H1 (cell line): ENCODE measurements around the gene COL9A2. TPM values are rescaled to one million over a fixed set of nuclear protein-coding genes. Genes with fewer than 3 reads are reported as not detected.

Experiments used
- CTCF ChIA-PET: fragments of 300-600 bp; sonication (Branson Sonifier 250); formaldehyde crosslinking; loops from one replicate; lab custom pipeline; 2021; ENCODE audit not compliant: partially characterized antibody; lab: Charles Lee
- POLR2A ChIA-PET: fragments of 300-600 bp; sonication (Branson Sonifier 250); formaldehyde crosslinking; loops from one replicate; lab custom pipeline; 2021; ENCODE audit warnings: inconsistent platforms; ENCODE audit not compliant: partially characterized antibody; lab: Charles Lee
- DNase-seq, 2 experiments: peaks; one replicate each; pipeline versions ENCODE4 v3.0.0 to v3.0.0-alpha.2; 2010 to 2022; ENCODE audit warnings: low spot score in 2 of 2, low read depth in 1 of 2, mixed read lengths in 1 of 2
- FAIRE-seq: peaks from 2 replicates; lab custom pipeline; 2011; peaks lifted over from hg19 to GRCh38; lab: Jason Lieb, UNC
- H2AFZ ChIP-seq: 2 replicates; pipeline ENCODE4 v1.8.1; 2012; ENCODE audit warnings: low read length, inconsistent platforms
- H2AK5ac ChIP-seq: 2 replicates; pipeline ENCODE4 v1.6.1; 2013; ENCODE audit warnings: low read depth, low read length
- H2BK120ac ChIP-seq: replicated peaks from 2 replicates; pipeline ENCODE3; 2013; ENCODE audit warnings: low read depth, low read length, inconsistent platforms
- H2BK12ac ChIP-seq: 2 replicates; pipeline ENCODE4 v1.6.1; 2013; ENCODE audit warnings: low read depth, low read length
- H2BK15ac ChIP-seq: 2 replicates; pipeline ENCODE4 v1.6.1; 2013; ENCODE audit warnings: low read length
- H2BK20ac ChIP-seq: 2 replicates; pipeline ENCODE4 v1.6.1; 2013; ENCODE audit warnings: low read length
- H2BK5ac ChIP-seq: 2 replicates; pipeline ENCODE4 v1.6.1; 2013; ENCODE audit warnings: low read depth, low read length
- H3K14ac ChIP-seq: 2 replicates; pipeline ENCODE4 v1.6.1; 2013; ENCODE audit warnings: inconsistent platforms; ENCODE audit not compliant: insufficient read length
- H3K18ac ChIP-seq: 2 replicates; pipeline ENCODE4 v1.6.1; 2013; ENCODE audit warnings: low read length; ENCODE audit errors: extremely low read depth
- H3K23ac ChIP-seq: 2 replicates; pipeline ENCODE4 v1.6.1; 2013; ENCODE audit warnings: inconsistent platforms; ENCODE audit not compliant: insufficient read length
- H3K23me2 ChIP-seq: 2 replicates; pipeline ENCODE4 v1.6.1; 2013; ENCODE audit warnings: low read depth, low read length
- H3K27ac ChIP-seq: 2 replicates; pipeline ENCODE4 v1.6.1; 2011; ENCODE audit warnings: low read depth, low read length, inconsistent platforms
- H3K27me3 ChIP-seq, 4 experiments: replicated peaks in 1 of 4; 1 replicate in 1 of 4; 2 replicates in 3 of 4; pipeline versions ENCODE4 v1.6.1 to v1.8.1; 2011 to 2013; ENCODE audit warnings: low read length in 3 of 4, mild to moderate bottlenecking in 3 of 4, inconsistent platforms in 2 of 4, mixed read lengths in 2 of 4, moderate library complexity in 1 of 4; ENCODE audit not compliant: control insufficient read depth in 3 of 4, insufficient read depth in 3 of 4; ENCODE audit errors: extremely low read depth in 1 of 4
- H3K36me3 ChIP-seq, 4 experiments: 2 replicates each; pipeline versions ENCODE4 v1.6.1 to v1.8.1; 2011 to 2013; ENCODE audit warnings: mild to moderate bottlenecking in 4 of 4, low read length in 3 of 4, moderate library complexity in 2 of 4, control low read depth in 1 of 4, inconsistent platforms in 1 of 4; ENCODE audit not compliant: insufficient read depth in 4 of 4, control insufficient read depth in 2 of 4
- H3K4ac ChIP-seq: replicated peaks from 2 replicates; pipeline ENCODE3; 2013; ENCODE audit warnings: low read length, low read depth, mixed read lengths, inconsistent platforms; ENCODE audit not compliant: insufficient read length
- H3K4me1 ChIP-seq, 4 experiments: replicated peaks in 1 of 4; 1 replicate in 1 of 4; 2 replicates in 3 of 4; pipeline versions ENCODE4 v1.6.1 to v1.8.1; 2011 to 2013; ENCODE audit warnings: low read length in 3 of 4, inconsistent platforms in 2 of 4, mixed read lengths in 1 of 4; ENCODE audit not compliant: insufficient read depth in 4 of 4, control insufficient read depth in 3 of 4
- H3K4me2 ChIP-seq, 2 experiments: 2 replicates each; pipeline versions ENCODE4 v1.6.1 to v1.8.1; 2011 to 2013; ENCODE audit warnings: low read depth in 2 of 2, low read length in 2 of 2, control low read depth in 1 of 2, inconsistent platforms in 1 of 2, mild to moderate bottlenecking in 1 of 2; ENCODE audit not compliant: insufficient read depth in 1 of 2
- H3K4me3 ChIP-seq, 4 experiments: fragments of 200-600, 300-600 bp in 1 of 4; sonication (generic), shearing (Covaris generic), sonication (Bioruptor Twin) in 1 of 4; 2 replicates each; pipeline versions ENCODE4 v1.5.1 to v1.8.1; 2011 to 2016; ENCODE audit warnings: low read length in 4 of 4, low read depth in 3 of 4, control low read depth in 2 of 4, inconsistent platforms in 2 of 4, mild to moderate bottlenecking in 2 of 4, mixed read lengths in 1 of 4, moderate library complexity in 1 of 4; ENCODE audit not compliant: insufficient read depth in 2 of 4; ENCODE audit errors: extremely low read depth in 1 of 4
- H3K56ac ChIP-seq: replicated peaks from 2 replicates; pipeline ENCODE3; 2013; ENCODE audit warnings: low read depth, mild to moderate bottlenecking, mixed read lengths, low read length, inconsistent platforms; ENCODE audit not compliant: insufficient read length
- H3K79me1 ChIP-seq: 2 replicates; pipeline ENCODE4 v1.6.1; 2013; ENCODE audit warnings: low read depth, low read length, control low read depth
- H3K79me2 ChIP-seq, 2 experiments: 2 replicates each; pipeline versions ENCODE4 v1.6.1 to v1.8.1; 2012 to 2013; ENCODE audit warnings: low read length in 2 of 2, mild to moderate bottlenecking in 2 of 2, inconsistent platforms in 1 of 2; ENCODE audit not compliant: insufficient read depth in 2 of 2, control insufficient read depth in 1 of 2
- H3K9ac ChIP-seq, 4 experiments: replicated peaks in 1 of 4; 1 replicate in 1 of 4; 2 replicates in 3 of 4; pipeline versions ENCODE4 v1.6.1 to v1.8.1; 2011 to 2013; ENCODE audit warnings: low read depth in 3 of 4, low read length in 3 of 4, control low read depth in 2 of 4, mild to moderate bottlenecking in 2 of 4, moderate library complexity in 2 of 4, inconsistent platforms in 1 of 4; ENCODE audit errors: extremely low read depth in 1 of 4
- H3K9me3 ChIP-seq, 2 experiments: 2 replicates each; pipeline versions ENCODE4 v1.6.1 to v1.8.1; 2012 to 2013; ENCODE audit warnings: mild to moderate bottlenecking in 2 of 2, moderate library complexity in 2 of 2, control low read depth in 1 of 2, inconsistent platforms in 1 of 2, low read depth in 1 of 2, low read length in 1 of 2, mixed read lengths in 1 of 2; ENCODE audit not compliant: insufficient read depth in 2 of 2
- H4K20me1 ChIP-seq, 2 experiments: replicated peaks in 1 of 2; 2 replicates each; pipeline versions ENCODE3 to v1.8.1; 2011 to 2013; ENCODE audit warnings: inconsistent platforms in 2 of 2, low read length in 2 of 2, mild to moderate bottlenecking in 1 of 2; ENCODE audit not compliant: insufficient read depth in 2 of 2, control insufficient read depth in 1 of 2
- H4K5ac ChIP-seq: 2 replicates; pipeline ENCODE4 v1.6.1; 2013; ENCODE audit warnings: low read length, low read depth, mixed read lengths, inconsistent platforms; ENCODE audit not compliant: insufficient read length
- H4K8ac ChIP-seq: 2 replicates; pipeline ENCODE4 v1.8.0; 2013; ENCODE audit warnings: mild to moderate bottlenecking, moderate library complexity, low read length, inconsistent platforms; ENCODE audit not compliant: insufficient read depth; ENCODE audit errors: extremely low read depth
- H4K91ac ChIP-seq: replicated peaks from 2 replicates; pipeline ENCODE3; 2013; ENCODE audit warnings: low read length, mixed read lengths, inconsistent platforms; ENCODE audit not compliant: insufficient read length
- CBX8 ChIP-seq: fragments of 300-800, 300-1000 bp; sonication (generic); IDR thresholded peaks from 2 replicates; pipeline ENCODE4 v1.7.1; 2016; ENCODE audit warnings: low read depth, low read length, borderline replicate concordance
- CTCF ChIP-seq, 3 experiments: IDR thresholded peaks; 1 replicate in 2 of 3; 2 replicates in 1 of 3; pipeline versions ENCODE4 v1.5.1 to v1.6.1; 2011; ENCODE audit warnings: low read length in 3 of 3, mild to moderate bottlenecking in 3 of 3, inconsistent platforms in 2 of 3, low read depth in 1 of 3, moderate library complexity in 1 of 3; ENCODE audit not compliant: insufficient read depth in 1 of 3; ENCODE audit errors: control extremely low read depth in 1 of 3
- EGR1 ChIP-seq: IDR thresholded peaks from 2 replicates; pipeline ENCODE4 v1.6.1; 2011; ENCODE audit warnings: low read depth, low read length, borderline replicate concordance
- POLR2A ChIP-seq, 2 experiments: IDR thresholded peaks; 1 replicate in 1 of 2; 2 replicates in 1 of 2; pipeline ENCODE4 v1.6.1; 2011; ENCODE audit warnings: low read depth in 2 of 2, low read length in 2 of 2, mild to moderate bottlenecking in 2 of 2; ENCODE audit errors: control extremely low read depth in 1 of 2
- POU5F1 ChIP-seq: IDR thresholded peaks from 2 replicates; pipeline ENCODE4 v1.6.1; 2011; ENCODE audit warnings: low read depth, mild to moderate bottlenecking, low read length, moderate library complexity
- RAD21 ChIP-seq, 2 experiments: IDR thresholded peaks in 1 of 2; conservative IDR thresholded peaks in 1 of 2; 2 replicates each; pipeline ENCODE4 v1.6.1; 2011; ENCODE audit warnings: low read depth in 2 of 2, low read length in 2 of 2, improper control_type of control experiment in 1 of 2, inconsistent platforms in 1 of 2, mild to moderate bottlenecking in 1 of 2, moderate library complexity in 1 of 2
- RXRA ChIP-seq: IDR thresholded peaks from 2 replicates; pipeline ENCODE4 v1.6.1; 2011; ENCODE audit warnings: low read depth, mild to moderate bottlenecking, low read length, moderate library complexity; ENCODE audit not compliant: insufficient read depth
- SP2 ChIP-seq: IDR thresholded peaks from 2 replicates; pipeline ENCODE4 v1.6.1; 2012; ENCODE audit warnings: mild to moderate bottlenecking, low read length, inconsistent platforms
- TAF7 ChIP-seq: optimal IDR thresholded peaks from 2 replicates; pipeline ENCODE3; 2011; ENCODE audit warnings: low read depth, mild to moderate bottlenecking, inconsistent platforms, low read length, moderate library complexity, borderline replicate concordance
- TBP ChIP-seq: IDR thresholded peaks from 2 replicates; pipeline ENCODE4 v1.6.1; 2011; ENCODE audit warnings: low read depth, low read length, improper control_type of control experiment
- WGBS, 2 experiments: shearing (Covaris generic) in 1 of 2; methylation state at CpG; one replicate each; pipeline versions ENCODE4 v1.1.6 to v1.1.7; 2013 to 2015; ENCODE audit warnings: low lambda C conversion rate in 2 of 2, mixed read lengths in 2 of 2, inconsistent platforms in 1 of 2, low coverage in 1 of 2, missing lambda C conversion rate in 1 of 2; ENCODE audit not compliant: insufficient replicate concordance in 2 of 2, insufficient coverage in 1 of 2, insufficient read length in 1 of 2; ENCODE audit errors: extremely low coverage in 1 of 2, missing lambda C conversion rate in 1 of 2; 5-methylcytosine and 5-hydroxymethylcytosine counted together
- polyA plus RNA-seq, 7 experiments: library from polyadenylated mRNA; depleted of rRNA in 3 of 7; stranded (reverse) in 5 of 7; unstranded in 2 of 7; fragments of >200 nt in 5 of 7; fragments of 200-250 nt in 2 of 7; gene quantifications; 1 replicate in 5 of 7; 2 replicates in 1 of 7; 4 replicates in 1 of 7; pipeline versions ENCODE4 v1.2.1 to v1.2.3, GENCODE V29; 2011 to 2013; ENCODE audit warnings: missing spikeins in 2 of 7, mixed read lengths in 2 of 7
- total RNA-seq: library from RNA; stranded (reverse); fragmentation: NEBNext Ultra II Directional; extraction: Animal tissue kit (Norgen Biotek cat#: 25700); gene quantifications from 2 replicates; pipeline ENCODE4 v1.2.1, GENCODE V29; 2021

COL9A2 gene
- total and polyA plus RNA-seq, 2 of the 8 experiments (the other 6 are each of a cell fraction or from before 2014, with no cell fraction given) = 3.2 to 3.3 TPM

- Histone ChIP-seq H3K56ac (no peak overlapping the region), H3K36me3 (no peaks in the 10 kb centered on the region), H3K27ac (no peak overlapping the region), H3K4me1 (no peaks in the 10 kb centered on the region; a peak in 1 of 7 replicates), H4K8ac (no peak overlapping the region), H3K27me3 (no peaks in the 10 kb centered on the region), H2AK5ac (no peak overlapping the region), H2BK120ac (no peak overlapping the region), H3K4me3 (no peak overlapping the region), H3K9me3 (no peaks in the 10 kb centered on the region), H3K14ac (no peak overlapping the region), H3K79me1 (no peaks in the 10 kb centered on the region), H4K20me1 (no peaks in the 10 kb centered on the region), H2BK15ac (no peak overlapping the region), H3K23ac (no peak overlapping the region), H3K9ac (no peak overlapping the region), H2BK20ac (no peak overlapping the region), H3K18ac (no peak overlapping the region), H3K4ac (no peak overlapping the region), H3K4me2 (no peak overlapping the region), H3K79me2 (no peaks in the 10 kb centered on the region), H2AFZ (peak overlapping the region; percentile 7; the same call in 1 of the 2 replicates), H4K5ac (no peak overlapping the region), H4K91ac (no peak overlapping the region), H2BK5ac (no peak overlapping the region), H3K23me2 (no peaks in the 10 kb centered on the region), H2BK12ac (no peak overlapping the region)
- DNase-seq (no peak), FAIRE-seq (peak; percentile 94)
- CTCF ChIA-PET = interaction anchor here (0.6 to 2.0 kb wide), 7 partner anchors 11 to 84 kb away, joined by 3 to 7 read pairs (median 3); no protein-coding TSS in a partner anchor
- WGBS, 2 experiments = 36% methylated on average over 2 of the region's 2 CpGs; no CpG with 5 or more reads in 1 of the 2 experiments
- POLR2A ChIA-PET = interaction anchor here (0.6 kb wide), 1 partner anchor 94 kb away, joined by 4 read pairs; no protein-coding TSS in a partner anchor
- no peak for TF ChIP-seq POLR2A (IDR thresholded peaks at IDR 0.05; ENCODE audit: control extremely low read depth in 1 of 2, low read depth in 2 of 2, low read length in 2 of 2)
- TF ChIP-seq CTCF (IDR thresholded peaks at IDR 0.05; ENCODE audit: control extremely low read depth in 1 of 3, insufficient read depth in 1 of 3, low read depth in 1 of 3, low read length in 3 of 3) = peak in 2 of 3 experiments; percentile 26 to 39; a peak in 2 of 4 replicates
- no peak for TF ChIP-seq TAF7
- peak in 1 of 2 experiments; percentile 11; a peak in 1 of 4 replicates for TF ChIP-seq RAD21 (IDR thresholded peaks at IDR 0.05 in 1 of 2, conservative IDR thresholded peaks at IDR 0.05 in 1 of 2; ENCODE audit: low read depth in 2 of 2, low read length in 2 of 2)
- no peak for TF ChIP-seq EGR1
- TF ChIP-seq SP2 = no peak
- no peak for TF ChIP-seq RXRA
- TF ChIP-seq POU5F1 = no peak
- TF ChIP-seq CBX8 = no peak
- no peak for TF ChIP-seq TBP
Measured at GRCh38 chr1:40363721-40364120, 46.6 kb upstream of the COL9A2 start.
